H1 (cell line): ENCODE measurements around the gene ZBTB43. TPM values are rescaled to one million over a fixed set of nuclear protein-coding genes. Genes with fewer than 3 reads are reported as not detected.

Experiments
- NANOG ChIP-seq: IDR thresholded peaks from 2 replicates; pipeline ENCODE4 v1.6.1; 2011; ENCODE audit warnings: low read length, low read depth, mild to moderate bottlenecking, inconsistent platforms; ENCODE audit not compliant: insufficient read depth, poor library complexity, severe bottlenecking
- polyA plus RNA-seq, 7 experiments: library from polyadenylated mRNA; depleted of rRNA in 3 of 7; stranded (reverse) in 5 of 7; unstranded in 2 of 7; fragments of >200 nt in 5 of 7; fragments of 200-250 nt in 2 of 7; gene quantifications; 1 replicate in 5 of 7; 2 replicates in 1 of 7; 4 replicates in 1 of 7; pipeline versions ENCODE4 v1.2.1 to v1.2.3, GENCODE V29; 2011 to 2013; ENCODE audit warnings: missing spikeins in 2 of 7, mixed read lengths in 2 of 7
- total RNA-seq: library from RNA; stranded (reverse); fragmentation: NEBNext Ultra II Directional; extraction: Animal tissue kit (Norgen Biotek cat#: 25700); gene quantifications from 2 replicates; pipeline ENCODE4 v1.2.1, GENCODE V29; 2021

The ZBTB43 gene
- total and polyA plus RNA-seq, 2 of the 8 experiments (the other 6 are each of a cell fraction or from before 2014, with no cell fraction given) = 4.1 to 16.7 TPM

DNA sequence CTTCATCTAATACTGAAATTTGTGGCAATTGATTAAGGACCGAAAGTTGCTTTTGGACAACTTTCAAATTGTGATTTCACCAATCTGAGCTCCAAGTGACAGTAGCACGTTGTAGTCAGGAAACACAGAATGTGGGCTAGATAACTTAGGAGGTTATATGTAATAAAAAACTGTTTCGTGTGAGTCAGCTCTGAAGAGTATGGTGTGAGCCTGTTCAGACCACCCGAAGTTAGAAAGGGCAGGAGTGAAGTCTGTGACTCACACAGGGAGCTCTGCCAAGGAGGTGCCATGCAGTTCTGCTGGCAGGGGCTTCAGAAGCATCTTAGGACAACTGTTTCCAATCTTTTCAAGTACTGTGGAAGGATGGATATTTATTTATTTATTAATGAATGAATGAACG, 39.2 kb downstream of the ZBTB43 start (continued):
- no peak for TF ChIP-seq NANOG
